ENCODE data around the gene RAB3D. TPM values are rescaled to one million over a fixed set of nuclear protein-coding genes. Genes with fewer than 3 reads are reported as not detected.

RAB3D gene
- polyA plus RNA-seq, 1 experiment: 12.0 TPM

DNA sequence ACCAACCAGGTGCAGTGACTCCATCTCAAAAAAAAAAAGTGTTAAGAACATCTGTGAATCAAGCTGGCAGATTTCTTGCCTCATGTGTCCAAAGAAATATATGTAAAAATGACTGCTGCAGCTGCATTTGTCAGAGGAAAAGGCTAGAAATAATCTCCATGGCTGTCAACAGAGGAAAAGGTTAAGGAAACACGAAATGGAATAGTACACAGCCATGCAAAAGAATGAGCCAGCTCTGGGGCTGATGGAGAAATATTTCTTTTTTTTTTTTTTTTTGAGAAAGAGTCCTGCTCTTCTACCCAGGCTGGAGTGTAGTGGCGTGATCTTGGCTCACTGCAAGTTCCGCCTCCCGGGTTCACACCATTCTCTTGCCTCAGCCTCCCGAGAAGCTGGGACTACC lies 6.6 kb downstream of the RAB3D start:
- Histone ChIP-seq H3K4me3 (ENCODE audit: low read depth, low read length) (no peak overlapping the region), H3K27me3 (ENCODE audit: control insufficient read depth, insufficient read depth, low read length) (no peaks in the 10 kb centered on the region), H3K36me3 (ENCODE audit: control insufficient read depth, insufficient read depth, low read length) (peaks cover 7% of the 10 kb centered on the region)
- no peak for DNase-seq (ENCODE audit: low read depth)
- POLR2A ChIA-PET: no interaction called here
- TF ChIP-seq CTCF (IDR thresholded peaks at IDR 0.05; ENCODE audit: insufficient read depth, low read depth, low read length): no peak
- CTCF ChIA-PET: no interaction called here

DNA sequence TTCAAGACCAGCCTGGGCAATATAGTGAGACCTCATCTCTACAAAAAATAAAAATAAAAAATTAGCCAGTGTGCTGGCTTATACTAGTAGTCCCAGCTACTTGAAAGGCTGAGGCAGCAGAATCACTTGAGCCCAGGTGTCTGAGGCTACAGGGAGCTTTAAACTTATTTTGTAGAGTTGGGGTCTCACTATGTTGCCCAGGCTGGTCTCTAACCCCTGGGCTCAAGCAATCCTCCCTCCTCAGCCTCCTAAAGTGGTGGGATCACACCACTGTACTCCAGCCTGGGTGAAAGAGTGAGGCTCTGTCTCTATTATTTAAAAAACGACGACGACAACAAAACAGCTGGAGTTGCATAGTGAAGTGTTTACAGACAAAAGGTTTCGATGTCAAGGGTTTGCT lies 8.0 kb downstream of the RAB3D start:
- Histone ChIP-seq H3K36me3 (ENCODE audit: control insufficient read depth, insufficient read depth, low read length) (peaks cover 7% of the 10 kb centered on the region), H3K4me3 (ENCODE audit: low read depth, low read length) (no peak overlapping the region), H3K27me3 (ENCODE audit: control insufficient read depth, insufficient read depth, low read length) (no peaks in the 10 kb centered on the region)
- ChIA-PET POLR2A (no interaction called here), CTCF (interaction anchor here (0.8 to 1.2 kb wide), 2 partner anchors 10 to 37 kb away, joined by 3 read pairs; no protein-coding TSS in a partner anchor)
- no peak for TF ChIP-seq CTCF (IDR thresholded peaks at IDR 0.05; ENCODE audit: insufficient read depth, low read depth, low read length)
- no peak for DNase-seq (ENCODE audit: low read depth)

- Histone ChIP-seq H3K4me3 (ENCODE audit: low read depth, low read length) (no peak overlapping the region), H3K36me3 (ENCODE audit: control insufficient read depth, insufficient read depth, low read length) (no peaks in the 10 kb centered on the region; the same call in none of the 2 replicates), H3K27me3 (ENCODE audit: control insufficient read depth, insufficient read depth, low read length) (no peaks in the 10 kb centered on the region)
- ChIA-PET POLR2A (no interaction called here), CTCF (interaction anchor here (0.7 kb wide), 1 partner anchor 53 kb away, joined by 5 read pairs; no protein-coding TSS in a partner anchor)
- no peak for DNase-seq (ENCODE audit: low read depth)
- TF ChIP-seq CTCF (IDR thresholded peaks at IDR 0.05; ENCODE audit: insufficient read depth, low read depth, low read length): no peak
Observed at GRCh38 chr19:11330127-11330526, 9.3 kb downstream of the RAB3D start.

GRCh38 chr19:11325544-11325943 lies 13.9 kb downstream of the RAB3D start:
- Histone ChIP-seq H3K27me3 (ENCODE audit: control insufficient read depth, insufficient read depth, low read length) (no peaks in the 10 kb centered on the region), H3K36me3 (ENCODE audit: control insufficient read depth, insufficient read depth, low read length) (no peaks in the 10 kb centered on the region; the same call in none of the 2 replicates), H3K4me3 (ENCODE audit: low read depth, low read length) (no peak overlapping the region)
- TF ChIP-seq CTCF (IDR thresholded peaks at IDR 0.05; ENCODE audit: insufficient read depth, low read depth, low read length): no peak
- CTCF ChIA-PET: interaction anchor here (0.6 to 1.9 kb wide), 5 partner anchors 8 to 32 kb away, joined by 3 to 6 read pairs (median 4); partner anchors contain the start of gene RAB3D
- DNase-seq (ENCODE audit: low read depth): no peak
- POLR2A ChIA-PET: no interaction called here

GRCh38 chr19:11324748-11325389 lies 14.6 kb downstream of the RAB3D start:
- no peak for TF ChIP-seq CTCF (IDR thresholded peaks at IDR 0.05; ENCODE audit: insufficient read depth, low read depth, low read length)
- ChIA-PET POLR2A (no interaction called here), CTCF (interaction anchor here (0.6 to 1.9 kb wide), 9 partner anchors 9 to 157 kb away, joined by 3 to 8 read pairs (median 4); partner anchors contain the start of genes EPOR, RAB3D and RGL3)
- no peaks in the 10 kb centered on the region for H3K27me3 ChIP-seq (ENCODE audit: control insufficient read depth, insufficient read depth, low read length)
- DNase-seq (ENCODE audit: low read depth): no peak
- no peak overlapping the region for H3K4me3 ChIP-seq (ENCODE audit: low read depth, low read length)
- H3K36me3 ChIP-seq (ENCODE audit: control insufficient read depth, insufficient read depth, low read length): no peaks in the 10 kb centered on the region; the same call in none of the 2 replicates

Data from BJ (cell line).